HG03280 (cell line): ENCODE data around the gene NEK1.
"Not testable (repeated sequence)": the region's sequence is repeated elsewhere in the genome, so short reads cannot be mapped to it uniquely, and the experiment has no call there.

ENCODE experiments used
- ATAC-seq: cut with Tn5 transposase; IDR thresholded peaks from one replicate; pipeline ENCODE4 v1.9.1; 2021; ENCODE audit warnings: mild to moderate bottlenecking, moderate library complexity; ENCODE audit not compliant: unreplicated experiment

The NEK1 gene

DNA sequence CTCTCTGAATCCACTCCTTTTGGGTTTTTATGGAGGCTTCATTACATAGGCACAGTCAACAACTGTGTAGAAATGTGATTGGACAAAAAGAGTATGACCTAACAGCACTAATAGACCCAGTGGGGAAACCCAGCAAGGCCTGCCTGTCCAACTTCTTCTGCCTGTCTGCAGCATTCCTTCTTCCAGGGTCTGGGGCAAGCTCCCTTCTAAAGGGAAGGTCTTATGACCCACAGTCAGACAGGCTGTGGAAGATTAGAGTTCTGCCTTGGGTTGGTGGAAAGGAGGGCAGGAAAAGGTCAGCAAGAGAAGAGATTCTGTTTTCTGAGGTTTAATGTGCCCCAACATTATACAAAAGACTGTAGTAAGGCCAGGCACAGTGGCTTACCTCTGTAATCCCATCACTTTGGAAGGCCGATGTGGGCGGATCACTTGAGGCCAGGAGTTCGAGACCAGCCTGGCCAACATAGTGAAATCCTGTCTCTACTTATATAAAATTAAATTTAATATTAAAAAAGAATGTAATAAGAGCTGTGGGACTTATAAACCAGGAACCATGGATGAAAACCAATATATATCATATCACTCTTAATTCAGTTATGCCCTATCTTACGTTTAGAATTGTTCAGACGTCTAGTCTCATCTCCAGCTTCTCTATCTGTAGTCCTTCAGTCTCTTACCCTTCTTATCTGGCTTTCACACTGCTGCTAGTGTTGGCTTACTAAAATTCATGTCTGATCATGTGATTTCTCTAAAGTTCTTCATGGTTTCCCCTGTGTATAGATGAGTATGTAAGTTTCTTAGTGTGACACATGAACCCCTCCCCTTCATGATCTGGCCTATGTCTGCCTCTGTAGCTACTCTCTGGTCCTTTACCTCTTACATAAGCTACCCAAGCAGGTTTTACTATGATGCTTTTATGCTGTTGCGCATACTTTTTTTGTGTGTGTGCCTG is 14.2 kb upstream of the NEK1 start:
- ATAC-seq = no peak

DNA sequence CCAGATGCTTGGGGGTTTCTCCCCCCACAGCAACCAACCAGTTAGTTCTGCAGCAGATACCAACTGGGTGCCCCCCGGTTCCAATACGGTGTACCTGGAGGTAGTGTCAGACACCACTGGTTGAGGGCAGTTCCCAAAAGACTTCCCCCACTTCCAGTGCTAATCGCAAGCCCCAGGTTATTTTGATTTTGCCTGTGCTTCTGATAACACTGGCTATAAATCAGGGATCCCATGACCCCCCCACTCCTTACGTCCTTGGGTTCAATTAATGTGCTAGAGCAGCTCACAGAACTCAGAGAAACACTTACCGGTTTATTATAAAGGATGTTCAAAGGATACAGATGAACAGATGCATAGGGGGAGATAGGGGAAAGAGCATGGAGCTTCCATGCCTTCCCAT is 13.5 kb upstream of the NEK1 start:
- no peak for ATAC-seq

DNA sequence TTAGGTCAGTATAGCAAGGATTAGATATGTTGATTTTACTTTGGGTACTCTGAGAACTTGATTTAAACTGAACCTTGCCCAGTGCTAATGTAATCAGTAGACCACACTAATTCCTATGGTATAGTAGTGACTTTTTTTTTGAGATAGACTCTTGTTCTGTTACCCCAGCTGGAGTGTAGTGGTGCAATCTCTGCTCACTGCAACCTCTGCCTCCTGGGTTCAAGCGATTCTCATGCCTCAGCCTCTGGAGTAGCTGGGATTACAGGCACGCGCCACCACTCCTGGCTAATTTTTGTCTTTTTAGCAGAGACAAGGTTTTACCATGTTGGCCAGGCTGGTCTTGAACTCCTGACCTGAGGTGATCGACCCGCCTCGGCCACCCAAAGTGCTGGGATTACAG is 11.6 kb upstream of the NEK1 start:
- not testable (repeated sequence) for ATAC-seq

DNA sequence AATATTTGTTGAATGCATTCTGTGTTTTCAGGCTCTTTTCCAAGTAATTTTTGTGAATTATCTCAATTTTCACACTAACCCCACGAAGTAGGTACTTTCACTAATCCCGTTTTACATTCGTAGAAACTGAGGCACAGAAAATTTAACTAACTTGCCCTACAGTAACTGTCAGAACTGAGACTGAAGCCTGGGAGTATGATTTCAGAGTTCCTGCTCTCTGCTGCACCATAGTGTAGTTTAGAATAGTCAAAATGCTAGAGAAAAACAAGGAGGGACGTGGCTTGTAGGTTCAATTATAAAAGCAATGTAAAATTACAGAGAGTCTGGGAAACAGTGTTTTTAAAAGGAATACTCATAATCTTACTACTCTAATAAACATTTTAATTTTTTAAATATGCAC is 10.2 kb upstream of the NEK1 start:
- ATAC-seq = no peak

DNA sequence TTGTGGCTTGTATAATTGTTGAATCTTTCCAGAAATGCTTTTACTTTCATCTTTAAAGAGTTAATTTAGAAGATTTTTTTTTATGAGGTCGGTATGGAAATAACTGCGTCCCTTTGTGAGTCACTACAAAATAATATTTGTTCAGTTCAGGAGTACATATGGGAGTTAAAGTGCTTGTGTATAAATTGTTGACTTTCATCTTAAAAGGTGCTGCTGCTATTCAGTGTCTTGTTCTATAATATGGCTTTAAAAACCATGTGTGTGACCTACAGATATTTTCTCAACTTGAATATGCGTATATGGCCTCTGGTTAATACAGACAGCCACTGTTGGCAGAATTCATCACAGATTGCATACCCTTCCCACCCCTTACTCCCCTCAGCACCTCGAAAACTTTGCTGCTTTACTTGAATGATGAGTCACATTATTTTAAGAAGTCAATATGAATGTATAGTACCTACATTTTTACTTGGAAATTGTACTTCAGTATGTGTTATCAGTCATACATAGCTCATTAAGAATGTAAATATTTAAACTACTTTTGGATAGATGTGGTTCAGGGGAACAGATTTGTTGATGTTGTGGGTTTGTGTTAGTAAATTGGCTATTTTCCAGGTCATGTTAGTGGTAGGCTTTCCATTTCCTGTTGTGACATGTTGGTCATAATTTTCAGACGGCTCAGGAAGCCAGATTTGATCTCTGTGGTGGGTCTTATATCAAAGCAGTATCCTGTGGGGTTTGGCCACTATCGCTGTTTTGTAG is 9.5 kb upstream of the NEK1 start:
- ATAC-seq = no peak

DNA sequence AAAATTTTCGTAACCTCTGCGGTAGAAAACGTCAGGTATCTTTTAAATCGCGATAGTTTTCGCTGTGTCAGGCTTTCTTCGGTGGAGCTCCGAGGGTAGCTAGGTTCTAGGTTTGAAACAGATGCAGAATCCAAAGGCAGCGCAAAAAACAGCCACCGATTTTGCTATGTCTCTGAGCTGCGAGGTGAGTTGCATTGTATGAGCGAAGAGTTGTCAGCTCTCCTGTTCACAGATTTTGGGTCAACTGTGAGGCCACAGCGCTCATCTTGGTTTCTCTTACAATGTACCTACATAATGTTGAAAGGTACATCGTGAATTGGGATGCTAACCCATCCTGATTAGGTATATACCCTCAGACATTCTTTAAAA is 8.5 kb upstream of the NEK1 start:
- no peak for ATAC-seq

DNA sequence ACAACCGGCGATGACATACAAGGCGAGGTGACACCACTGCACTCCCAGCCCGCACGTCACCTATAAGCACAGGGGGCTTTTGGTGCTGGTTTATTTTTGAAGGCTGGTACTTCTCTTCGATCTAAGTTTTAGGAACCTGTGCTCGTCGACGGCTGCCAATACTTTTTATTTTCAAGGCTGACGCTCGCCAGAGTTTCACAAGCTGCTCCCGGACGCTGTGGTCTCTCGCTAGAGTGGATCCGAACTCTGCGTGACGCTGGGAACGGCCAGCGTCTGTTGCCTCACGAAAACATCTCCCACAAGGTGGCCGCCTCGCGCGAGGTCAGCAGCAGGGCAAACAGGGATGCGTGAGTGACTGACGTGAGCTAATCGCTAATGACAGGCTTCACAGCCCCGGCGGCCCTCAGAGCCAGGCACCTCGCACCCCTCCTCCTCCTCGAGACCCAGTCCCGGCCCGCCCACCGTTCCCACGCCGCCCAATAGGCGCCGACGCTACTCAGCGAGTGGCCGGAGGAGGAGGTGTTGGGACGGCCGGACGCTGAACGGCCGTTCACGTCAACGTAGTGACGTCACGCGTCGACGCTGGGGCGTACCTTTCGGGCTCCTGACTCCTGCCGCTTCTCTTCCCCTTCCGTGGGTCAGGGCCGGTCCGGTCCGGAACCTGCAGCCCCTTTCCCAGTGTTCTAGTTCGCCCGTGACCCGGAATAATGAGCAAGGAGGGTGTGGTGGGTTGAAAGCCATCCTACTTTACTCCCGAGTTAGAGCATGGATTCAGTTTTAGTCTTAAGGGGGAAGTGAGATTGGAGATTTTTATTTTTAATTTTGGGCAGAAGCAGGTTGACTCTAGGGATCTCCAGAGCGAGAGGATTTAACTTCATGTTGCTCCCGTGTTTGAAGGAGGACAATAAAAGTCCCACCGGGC is 7.8 kb upstream of the NEK1 start, which contains the start of gene CLCN3:
CLCN3 (plus strand) TSS at position 621 of the 922 bp plus-strand sequence. CDS start 15,351 bp downstream, outside the sequence.
- peak; percentile 96 for ATAC-seq

DNA sequence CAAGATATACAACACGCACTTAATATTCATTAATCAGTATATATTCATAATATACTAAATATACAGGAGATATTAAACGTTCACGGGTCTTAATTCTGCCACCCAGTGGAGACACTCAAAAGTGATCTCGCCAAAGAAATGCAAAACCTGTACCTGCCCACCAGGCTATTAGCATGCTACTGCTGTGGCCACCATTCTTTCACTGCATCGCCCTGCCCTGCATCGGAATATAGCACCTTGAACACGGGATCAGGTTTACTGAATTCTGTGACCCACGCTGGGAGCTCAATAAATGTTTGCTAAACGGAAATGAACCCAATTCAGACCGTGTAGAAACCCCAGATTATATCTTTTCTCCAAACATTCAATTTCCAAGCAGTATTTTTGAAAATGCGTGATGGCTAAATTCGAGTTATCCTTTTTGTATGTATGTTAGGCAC is 7.2 kb upstream of the NEK1 start:
- ATAC-seq = peak; percentile 48

DNA sequence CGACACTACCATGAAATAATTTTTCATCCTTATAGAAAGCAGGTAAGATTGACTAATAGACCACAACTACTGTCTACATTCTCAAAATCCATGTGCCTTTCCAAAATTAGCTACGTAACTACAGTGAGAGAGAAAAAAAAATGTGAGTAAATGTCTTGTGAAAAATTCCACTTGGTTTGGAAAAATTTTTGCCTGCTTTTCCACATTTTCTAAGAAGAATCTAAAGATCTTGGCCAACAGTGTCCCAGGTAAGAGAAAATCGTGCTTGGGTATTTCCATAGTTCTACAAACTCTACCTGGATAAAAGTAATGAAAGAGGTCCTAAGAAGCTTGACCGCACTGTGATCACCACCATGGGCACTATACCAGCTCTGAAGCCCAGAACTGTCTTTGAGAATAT is 6.6 kb upstream of the NEK1 start:
- no peak for ATAC-seq

DNA sequence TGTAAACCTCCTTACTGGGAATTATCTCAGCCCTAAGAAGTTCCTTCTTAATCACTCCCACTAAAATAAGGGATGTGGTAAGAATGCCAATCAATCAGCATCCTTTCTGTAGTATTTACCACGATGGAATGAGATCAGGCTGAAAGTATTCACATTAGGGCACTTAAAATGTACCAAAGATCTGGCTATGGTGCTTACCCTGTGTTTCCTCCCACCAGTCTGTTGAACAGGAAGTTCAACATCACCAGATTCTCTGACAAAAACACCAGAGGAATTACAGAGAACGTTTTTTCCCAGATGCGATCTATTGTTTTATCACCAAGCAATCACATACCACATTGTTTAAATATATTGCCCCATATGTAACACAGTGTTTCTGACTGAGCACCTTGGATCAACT is 5.9 kb upstream of the NEK1 start:
- no peak for ATAC-seq

DNA sequence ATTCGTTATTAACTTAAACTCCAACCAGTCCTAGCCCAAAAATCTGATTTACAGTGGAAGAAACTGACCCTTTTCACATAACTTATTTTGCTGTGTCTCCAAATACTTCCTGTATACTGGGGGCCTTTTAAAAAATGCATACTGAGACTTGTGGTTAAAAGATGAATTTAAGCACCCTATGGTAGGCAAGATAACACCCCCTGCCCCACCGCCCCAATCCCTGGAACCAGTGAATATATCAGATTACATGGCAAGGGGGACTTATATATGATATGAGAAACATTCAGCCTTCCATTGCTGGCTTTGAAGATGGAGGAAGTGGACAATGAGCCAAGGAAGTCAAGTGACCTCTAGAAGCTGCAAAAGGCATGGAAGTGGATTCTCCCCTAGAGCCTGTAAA is 4.9 kb upstream of the NEK1 start:
- no peak for ATAC-seq

DNA sequence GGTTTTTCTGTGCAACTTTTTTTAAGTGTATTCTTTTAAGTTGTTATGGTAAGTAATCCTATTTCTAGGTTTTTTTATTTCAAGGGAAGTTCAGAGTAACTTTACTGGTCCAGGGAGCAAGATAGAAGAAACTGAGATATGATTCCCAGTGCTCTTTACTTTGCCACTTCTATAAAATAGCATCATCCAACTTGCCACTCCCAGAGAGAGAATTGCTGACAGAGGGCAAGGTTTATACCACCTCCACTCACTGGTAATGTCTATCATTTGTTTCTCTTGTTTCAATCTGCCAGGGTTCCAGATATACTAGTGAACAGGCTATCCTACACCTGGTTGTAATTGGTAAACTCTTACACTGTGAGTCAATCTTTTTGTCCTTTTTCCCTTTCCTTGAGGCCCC is 4.5 kb upstream of the NEK1 start:
- no peak for ATAC-seq

DNA sequence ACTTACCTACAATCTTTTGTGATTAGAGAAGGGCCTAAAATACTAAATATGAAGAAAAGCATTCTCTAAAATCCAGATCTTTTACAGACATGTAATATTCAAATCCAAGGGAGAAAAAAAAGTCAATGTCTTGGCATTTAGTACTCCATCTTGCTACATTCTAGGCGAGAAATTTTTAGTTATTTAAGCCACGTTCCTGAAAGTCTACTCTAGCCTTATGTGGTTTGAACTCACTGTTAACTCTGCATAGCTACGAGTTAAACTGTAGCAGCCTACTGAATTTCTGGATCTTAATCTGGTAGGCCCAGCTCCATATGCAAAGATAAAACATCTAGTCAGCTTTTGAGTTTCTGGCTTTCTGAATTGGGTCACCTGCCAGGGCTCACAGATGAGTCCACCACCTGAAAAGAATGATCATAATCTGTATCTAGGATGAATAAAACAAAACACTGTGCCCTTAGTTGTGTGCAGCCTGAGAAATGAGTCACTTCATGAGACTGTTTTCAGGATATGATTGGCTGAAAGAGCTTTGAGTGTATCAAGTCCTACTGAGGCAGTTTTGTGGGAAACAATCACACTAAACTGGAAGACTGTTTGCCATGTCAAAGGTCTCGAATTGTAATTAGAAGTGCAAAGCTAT is 3.2 kb upstream of the NEK1 start:
- ATAC-seq = no peak

DNA sequence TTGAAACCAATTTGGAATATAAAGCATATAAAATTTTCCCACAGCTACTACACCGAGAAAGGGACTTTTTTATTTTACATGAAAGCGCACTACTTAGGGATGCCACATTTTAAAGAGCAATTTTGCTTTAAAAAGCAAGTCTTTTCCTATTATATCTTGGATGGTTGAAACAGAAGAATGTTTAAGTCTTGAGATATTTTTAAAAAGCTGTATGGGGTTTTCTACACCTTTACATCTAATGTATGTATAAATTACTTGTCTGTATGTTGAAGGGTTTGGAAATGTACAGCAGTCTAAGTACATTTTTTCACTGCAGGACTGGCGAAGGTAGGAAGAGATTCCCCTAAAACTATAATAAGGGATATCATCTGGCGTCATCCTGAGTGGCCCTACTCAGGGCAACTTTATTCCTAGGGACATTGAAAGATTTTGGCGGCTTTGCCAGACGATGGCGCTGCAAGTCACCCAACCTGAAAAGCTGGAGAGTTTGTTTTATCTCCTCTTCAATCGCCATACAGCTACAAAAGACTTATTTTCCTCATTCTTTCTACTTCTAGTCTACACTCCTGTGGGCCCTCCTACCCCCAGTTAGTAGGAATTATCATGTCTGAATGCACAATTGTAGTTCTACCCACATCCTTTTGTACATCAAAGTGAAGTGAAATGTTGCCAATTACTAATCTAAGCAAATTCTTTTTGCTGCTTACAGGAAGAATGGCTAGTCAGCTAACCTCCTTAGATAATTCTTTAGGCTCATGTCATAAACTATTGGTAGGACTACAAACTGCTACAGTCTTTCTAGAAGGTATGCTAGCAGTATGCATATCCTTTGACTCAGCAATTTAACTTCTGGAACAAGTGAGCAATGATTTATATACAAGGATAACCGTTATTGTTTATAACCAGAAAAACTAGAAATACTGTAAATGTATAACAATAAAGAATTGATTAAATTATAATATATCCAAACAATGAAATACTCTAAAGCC is 782 bp upstream of the NEK1 start:
- peak; percentile 38 for ATAC-seq

DNA sequence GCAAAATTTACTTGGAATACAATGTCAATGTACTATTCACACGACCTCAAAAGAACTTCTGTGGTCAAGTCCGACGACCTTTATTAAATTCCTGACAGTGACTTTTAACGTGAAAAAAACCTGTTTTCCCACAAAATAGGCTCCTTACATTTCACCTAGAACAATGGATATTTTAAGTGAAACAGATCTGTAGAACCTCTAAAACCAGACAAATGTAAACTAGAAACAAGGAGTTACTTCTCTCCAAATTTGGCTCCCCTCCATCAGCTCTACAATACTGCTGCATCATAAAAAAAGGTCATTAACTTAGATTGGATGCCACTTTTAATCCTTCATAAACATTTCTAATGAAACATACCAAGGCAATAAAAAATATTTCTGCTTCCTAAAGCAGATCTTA is 1.2 kb downstream of the NEK1 start:
- ATAC-seq = no peak

DNA sequence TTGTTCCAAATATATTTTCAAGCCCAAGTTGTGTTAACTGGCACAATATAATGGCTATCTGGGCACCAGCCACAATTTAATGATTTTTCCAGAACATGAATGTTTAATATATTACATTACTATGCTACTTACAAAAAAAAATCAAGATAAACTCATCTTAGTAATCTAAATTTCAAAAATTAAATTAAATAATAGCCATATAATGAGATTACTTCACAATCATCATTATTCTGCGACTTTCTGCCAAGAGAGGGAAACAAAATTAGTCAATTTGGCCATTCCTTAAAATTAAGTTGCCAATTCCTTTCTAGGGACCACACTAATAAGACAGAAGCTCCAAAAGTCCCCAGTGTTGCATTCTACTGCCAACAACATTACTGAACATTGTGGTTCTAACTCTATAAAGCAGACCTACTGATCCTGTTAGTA is 7.5 kb downstream of the NEK1 start:
- no peak for ATAC-seq

DNA sequence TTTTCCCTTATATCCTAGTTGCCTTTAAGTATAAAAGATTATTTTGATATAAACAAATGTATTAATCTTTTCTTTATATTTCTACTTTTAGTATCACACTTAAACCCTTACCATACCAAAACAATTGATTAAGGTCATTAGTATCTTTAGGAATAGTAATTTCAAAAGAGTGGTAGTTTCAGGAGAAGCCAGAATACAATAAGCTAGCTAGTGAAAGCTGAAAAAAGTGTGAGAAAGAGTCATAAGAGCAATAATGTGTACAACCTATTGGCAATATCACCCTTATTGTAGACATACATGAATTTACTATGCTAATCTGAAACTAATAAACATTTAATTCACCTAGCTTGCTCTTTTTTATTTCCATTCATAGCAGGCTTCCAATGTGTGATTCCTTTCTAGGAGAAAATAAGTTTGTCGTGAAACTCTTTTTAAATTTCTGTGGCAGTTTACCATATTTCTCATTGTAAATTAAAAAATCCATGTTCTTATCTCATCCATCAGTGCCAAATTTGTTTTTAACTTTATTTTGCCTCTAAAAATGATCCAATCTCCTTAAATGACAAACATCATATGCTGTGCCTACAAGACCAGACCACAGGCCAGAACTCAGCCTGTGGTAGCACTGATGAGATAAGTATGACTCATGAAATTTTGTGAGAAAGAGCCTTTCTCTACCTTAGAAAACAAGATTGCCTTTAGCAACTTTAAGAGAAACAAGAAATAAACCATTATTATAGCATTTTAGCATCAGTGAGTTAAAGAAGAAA is 8.1 kb downstream of the NEK1 start:
- ATAC-seq = peak; percentile 70

DNA sequence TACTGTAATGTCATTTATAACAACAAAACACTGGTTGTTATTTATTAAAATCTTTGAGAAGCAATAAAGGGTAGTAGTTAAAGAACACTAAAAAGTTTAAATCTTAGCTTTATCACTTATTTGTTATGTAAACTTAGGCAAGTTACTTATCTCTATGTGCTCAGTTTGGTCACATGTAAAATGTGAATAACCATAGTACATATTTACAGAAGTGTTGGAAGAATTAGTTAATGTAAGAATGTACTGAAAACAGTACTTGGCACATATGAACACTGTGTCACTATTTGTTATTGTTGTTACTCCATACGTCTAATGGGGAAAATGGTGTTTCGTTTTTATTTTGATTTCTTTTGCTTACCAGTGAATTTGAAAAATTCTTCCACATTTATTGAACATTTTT is 9.1 kb downstream of the NEK1 start:
- ATAC-seq = no peak
